ENCODE data around the gene HS3ST3B1. TPM values are rescaled to one million over a fixed set of nuclear protein-coding genes. Genes with fewer than 3 reads are reported as not detected.

The HS3ST3B1 gene
- total RNA-seq, 4 donors from 2014 or later, result 0.10 to 4.0 (median 0.82) TPM

Other genes with a start within 250 kb of the HS3ST3B1 start
- gene COX10, start 231.6 kb upstream of the HS3ST3B1 start, total RNA-seq, result 100 to 1,000 TPM in 1 of 4 donors, 10 to 100 TPM in 3; 70.6 to 123 (median 87.3) TPM
- gene CDRT15, start 64.2 kb upstream of the HS3ST3B1 start, total RNA-seq, result not detected